ENCODE measurements around the gene UQCRC1.

- no peak for TF ChIP-seq REST (IDR thresholded peaks at IDR 0.05; ENCODE audit: insufficient read depth in 1 of 2, low read depth in 2 of 2, low read length in 1 of 2)
- no peak for TF ChIP-seq TCF7L2 (IDR thresholded peaks at IDR 0.05; ENCODE audit: low read depth, low read length)
- TF ChIP-seq CTCF (IDR thresholded peaks at IDR 0.05) = no peak
- TF ChIP-seq POLR2AphosphoS5 (IDR thresholded peaks at IDR 0.05; ENCODE audit: low read depth, low read length) = no peak
Measured at GRCh38 chr3:48584836-48585235, 24.6 kb downstream of the UQCRC1 start.
